IMR-90 (cell line): ENCODE results near the gene LRRC66. TPM values are rescaled to one million over a fixed set of nuclear protein-coding genes. Genes with fewer than 3 reads are reported as not detected.

Source experiments
- ATAC-seq: fragments of 200-7000 bp; cut with Tn5 transposase; 2 replicates; pipeline ENCODE4 v1.9.1; 2020; ENCODE audit warnings: low read depth, mild to moderate bottlenecking, moderate library complexity
- BruUV-seq: library from RNA; stranded (reverse); fragments of 400-500 nt; replicated peaks from 2 replicates; lab custom pipeline; 2021; lab: Mats Ljungman, UMichigan
- CTCF ChIA-PET: fragments of 300-600 bp; formaldehyde crosslinking; extraction: SDS; loops from one replicate; lab custom pipeline; 2021; ENCODE audit warnings: antibody characterized with exemption; lab: Yijun Ruan, JAX
- POLR2A ChIA-PET: fragments of 300-600 bp; sonication (Branson Sonifier 250); formaldehyde crosslinking; loops from one replicate; lab custom pipeline; 2022; ENCODE audit warnings: antibody characterized with exemption; ENCODE audit not compliant: unreplicated experiment; lab: Charles Lee
- DNase-seq: peaks from one replicate; pipeline ENCODE4 v3.0.0; 2013
- H2AFZ ChIP-seq: replicated peaks from 2 replicates; pipeline ENCODE3; 2013; ENCODE audit warnings: low read length, mild to moderate bottlenecking; ENCODE audit not compliant: poor library complexity
- H2AK5ac ChIP-seq: 2 replicates; pipeline ENCODE4 v1.6.1; 2013; ENCODE audit warnings: low read depth, low read length, inconsistent platforms
- H2AK9ac ChIP-seq: replicated peaks from 2 replicates; pipeline ENCODE3; 2013; ENCODE audit warnings: mild to moderate bottlenecking, low read depth, low read length, moderate library complexity; ENCODE audit not compliant: poor library complexity
- H2BK120ac ChIP-seq: 2 replicates; pipeline ENCODE4 v1.6.1; 2013; ENCODE audit warnings: low read depth, low read length, inconsistent platforms
- H2BK15ac ChIP-seq: 3 replicates; pipeline ENCODE4 v1.6.1; 2013; ENCODE audit warnings: low read depth, low read length, inconsistent platforms
- H2BK20ac ChIP-seq: 2 replicates; pipeline ENCODE4 v1.6.1; 2013; ENCODE audit warnings: low read depth, mild to moderate bottlenecking, inconsistent platforms, low read length, moderate library complexity
- H2BK5ac ChIP-seq: 2 replicates; pipeline ENCODE4 v1.6.1; 2013; ENCODE audit warnings: mild to moderate bottlenecking, low read depth, low read length, inconsistent platforms; ENCODE audit not compliant: poor library complexity, severe bottlenecking
- H3K14ac ChIP-seq: replicated peaks from 2 replicates; pipeline ENCODE4 v1.6.1; 2013; ENCODE audit warnings: low read depth, low read length, inconsistent platforms
- H3K18ac ChIP-seq: 2 replicates; pipeline ENCODE4 v1.6.1; 2013; ENCODE audit warnings: low read depth, low read length, control low read depth
- H3K23ac ChIP-seq: 2 replicates; pipeline ENCODE4 v1.6.1; 2013; ENCODE audit warnings: low read depth, low read length, inconsistent platforms
- H3K27ac ChIP-seq: 2 replicates; pipeline ENCODE4 v1.5.1; 2013; ENCODE audit warnings: mild to moderate bottlenecking, control low read depth, low read length; ENCODE audit not compliant: insufficient read depth
- H3K27me3 ChIP-seq: 2 replicates; pipeline ENCODE4 v1.6.1; 2013; ENCODE audit warnings: low read length; ENCODE audit not compliant: control insufficient read depth, insufficient read depth
- H3K36me3 ChIP-seq: 2 replicates; pipeline ENCODE4 v1.6.1; 2013; ENCODE audit warnings: low read length, mixed read lengths; ENCODE audit not compliant: control insufficient read depth, insufficient read depth
- H3K4ac ChIP-seq: 2 replicates; pipeline ENCODE4 v1.6.1; 2013; ENCODE audit warnings: low read depth, low read length, inconsistent platforms
- H3K4me1 ChIP-seq: 2 replicates; pipeline ENCODE4 v1.6.1; 2013; ENCODE audit warnings: low read length, mixed read lengths; ENCODE audit not compliant: control insufficient read depth, insufficient read depth
- H3K4me2 ChIP-seq: 2 replicates; pipeline ENCODE4 v1.6.1; 2013; ENCODE audit warnings: low read depth, mild to moderate bottlenecking, control low read depth, low read length, moderate library complexity
- H3K4me3 ChIP-seq: 2 replicates; pipeline ENCODE4 v1.5.1; 2013; ENCODE audit warnings: low read depth, mild to moderate bottlenecking, control low read depth, low read length, moderate library complexity; ENCODE audit not compliant: insufficient read depth
- H3K56ac ChIP-seq: 2 replicates; pipeline ENCODE4 v1.6.1; 2013; ENCODE audit warnings: low read length, inconsistent platforms; ENCODE audit not compliant: insufficient read depth; ENCODE audit errors: extremely low read depth
- H3K79me1 ChIP-seq, 2 experiments: 2 replicates each; pipeline ENCODE4 v1.6.1; 2013; ENCODE audit warnings: low read length in 2 of 2, inconsistent platforms in 1 of 2, low read depth in 1 of 2
- H3K9ac ChIP-seq: 2 replicates; pipeline ENCODE4 v1.6.1; 2013; ENCODE audit warnings: low read depth, low read length, control low read depth
- H3K9me1 ChIP-seq: 2 replicates; pipeline ENCODE4 v1.6.1; 2013; ENCODE audit warnings: low read length, inconsistent platforms; ENCODE audit not compliant: insufficient read depth
- H3K9me3 ChIP-seq: 2 replicates; pipeline ENCODE4 v1.6.1; 2013; ENCODE audit warnings: low read length; ENCODE audit not compliant: control insufficient read depth, insufficient read depth
- H4K20me1 ChIP-seq: 2 replicates; pipeline ENCODE4 v1.6.1; 2013; ENCODE audit warnings: low read length, inconsistent platforms; ENCODE audit not compliant: insufficient read depth
- H4K5ac ChIP-seq: 2 replicates; pipeline ENCODE4 v1.6.1; 2013; ENCODE audit warnings: mild to moderate bottlenecking, low read depth, low read length, control low read depth
- H4K8ac ChIP-seq, 2 experiments: 2 replicates each; pipeline ENCODE4 v1.6.1; 2013; ENCODE audit warnings: low read depth in 2 of 2, low read length in 2 of 2, control low read depth in 1 of 2, inconsistent platforms in 1 of 2
- H4K91ac ChIP-seq: 2 replicates; pipeline ENCODE4 v1.6.1; 2013; ENCODE audit warnings: low read depth, low read length, inconsistent platforms; ENCODE audit not compliant: insufficient read depth
- FOS ChIP-seq: fragments of 150-350 bp; IDR thresholded peaks from 2 replicates; pipeline ENCODE4 v1.6.1; 2016; ENCODE audit warnings: low read depth, low read length
- MAFK ChIP-seq: IDR thresholded peaks from 2 replicates; pipeline ENCODE4 v1.6.1; 2012; ENCODE audit warnings: low read depth, low read length, improper control_type of control experiment
- MAZ ChIP-seq: IDR thresholded peaks from 2 replicates; pipeline ENCODE4 v1.6.1; 2012; ENCODE audit warnings: low read depth, mild to moderate bottlenecking, low read length, improper control_type of control experiment, moderate library complexity, borderline replicate concordance
- MXI1 ChIP-seq: IDR thresholded peaks from 2 replicates; pipeline ENCODE4 v1.6.1; 2012; ENCODE audit warnings: low read depth, mild to moderate bottlenecking, low read length, moderate library complexity, borderline replicate concordance
- NFE2L2 ChIP-seq: fragments of 150-350 bp; IDR thresholded peaks from 2 replicates; pipeline ENCODE4 v1.6.1; 2016; ENCODE audit warnings: low read depth, mild to moderate bottlenecking, low read length
- RAD21 ChIP-seq: IDR thresholded peaks from 2 replicates; pipeline ENCODE4 v1.6.1; 2012; ENCODE audit warnings: low read length, improper control_type of control experiment
- RCOR1 ChIP-seq: IDR thresholded peaks from 2 replicates; pipeline ENCODE4 v1.6.1; 2012; ENCODE audit warnings: mild to moderate bottlenecking, low read length, improper control_type of control experiment; ENCODE audit not compliant: insufficient replicate concordance
- RFX5 ChIP-seq: IDR thresholded peaks from 2 replicates; pipeline ENCODE4 v1.8.0; 2012; ENCODE audit warnings: low read depth, mild to moderate bottlenecking, low read length, moderate library complexity
- SMC3 ChIP-seq: fragments of 150-350 bp; IDR thresholded peaks from 2 replicates; pipeline ENCODE4 v1.6.1; 2016; ENCODE audit warnings: low read depth, mild to moderate bottlenecking, antibody characterized with exemption, low read length, moderate library complexity
- WGBS, 2 experiments: methylation state at CpG; one replicate each; pipeline versions ENCODE4 v1.1.5 to v1.1.7; 2013; ENCODE audit warnings: missing lambda C conversion rate in 2 of 2; ENCODE audit not compliant: insufficient read length in 1 of 2; ENCODE audit errors: extremely low coverage in 2 of 2; 5-methylcytosine and 5-hydroxymethylcytosine counted together
- dilution Hi-C: fragments of 300-500 bp; cut with HindIII; formaldehyde crosslinking; loops from one replicate; pipeline ENCODE4 v1.14.3; 2018; ENCODE audit warnings: low sequenced_read_pairs; ENCODE audit not compliant: unreplicated experiment
- in situ Hi-C: fragments of 300-500 bp; cut with MboI; formaldehyde crosslinking; loops from 3 replicates; pipeline ENCODE4 v1.14.3; 2019; ENCODE audit warnings: low sequenced_read_pairs, inconsistent platforms, mixed read lengths
- intact Hi-C: fragments of 100-400 bp; cut with micrococcal nuclease; formaldehyde crosslinking; loops from 2 replicates; pipeline ENCODE4 v1.10.0; 2022
- polyA plus RNA-seq, 3 experiments: library from polyadenylated mRNA; depleted of rRNA; stranded (reverse); fragments of >200 nt; gene quantifications; 2 replicates each; pipeline ENCODE4 v1.2.3, GENCODE V29; 2012; ENCODE audit warnings: low replicate concordance in 1 of 3
- total RNA-seq: library from RNA; depleted of rRNA; stranded (reverse); fragments of >200 nt; gene quantifications from 2 replicates; pipeline ENCODE4 v1.2.3, GENCODE V29; 2012
- TF ChIP-seq, protein P1 (sequence below): conservative IDR thresholded peaks from 2 replicates; pipeline ENCODE4 v1.5.1; 2012; ENCODE audit warnings: mild to moderate bottlenecking, low read depth, low read length, improper control_type of control experiment
- TF ChIP-seq, protein P2 (sequence below): fragments of 150-350 bp; IDR thresholded peaks from 2 replicates; pipeline ENCODE4 v1.6.1; 2016; ENCODE audit warnings: low read depth, mild to moderate bottlenecking, low read length, moderate library complexity, borderline replicate concordance
- TF ChIP-seq, protein P3 (sequence below): fragments of 150-350 bp; IDR thresholded peaks from 2 replicates; pipeline ENCODE4 v1.6.1; 2017; ENCODE audit warnings: mild to moderate bottlenecking, antibody characterized with exemption, low read length, low read depth

Gene LRRC66
- total and polyA plus RNA-seq, 2 of the 4 experiments (the other 2 are of a cell fraction) = 0.09 to 0.18 TPM

DNA sequence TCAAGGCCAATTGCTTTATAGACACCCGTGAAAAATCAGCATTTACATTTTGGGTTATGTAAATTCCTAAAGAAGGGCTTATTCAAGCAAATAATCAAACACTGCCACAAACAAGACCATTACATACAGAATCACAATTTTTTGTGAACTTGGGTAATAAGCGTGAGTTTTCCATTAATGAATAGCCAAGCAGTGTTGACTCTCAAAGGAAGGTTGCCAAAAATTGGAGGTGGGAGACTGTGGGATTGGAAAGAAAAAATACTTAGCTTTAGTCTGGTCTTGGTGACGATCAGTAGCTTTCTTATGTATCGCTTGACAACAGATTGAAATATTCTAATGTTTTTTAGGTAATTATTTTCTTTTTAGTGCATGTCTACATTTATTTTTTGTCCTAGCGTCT lies 20.9 kb downstream of the LRRC66 start:
- no peaks in the 10 kb centered on the region for H3K9me1 ChIP-seq
- in situ Hi-C loops (no loop called here), dilution Hi-C loops (no loop called here), intact Hi-C loops (loop anchor here (10.0 kb wide), 1 partner anchor 56 kb away; the partner anchor contains the start of gene SPATA18)
- no peak overlapping the region for H2BK120ac ChIP-seq
- H3K18ac ChIP-seq = no peak overlapping the region
- no peak overlapping the region for H2BK20ac ChIP-seq
- H3K4me3 ChIP-seq = no peak overlapping the region
- WGBS, 2 experiments = no CpG with 5 or more reads among the region's 5 CpGs
- BruUV-seq = no TSS peak
- POLR2A ChIA-PET = no interaction called here
- no peaks in the 10 kb centered on the region for H3K79me1 ChIP-seq
- H3K9me3 ChIP-seq = no peaks in the 10 kb centered on the region
- H3K36me3 ChIP-seq = no peaks in the 10 kb centered on the region
- H3K14ac ChIP-seq = no peak overlapping the region
- no peak overlapping the region for H4K91ac ChIP-seq
- CTCF ChIA-PET = interaction anchor here (0.5 kb wide), 1 partner anchor 18 kb away, joined by 3 read pairs; no protein-coding TSS in a partner anchor
- no peak overlapping the region for H4K8ac ChIP-seq
- H3K23ac ChIP-seq = no peak overlapping the region
- H3K27ac ChIP-seq = no peak overlapping the region
- no peaks in the 10 kb centered on the region; the same call in 1 of the 2 replicates for H4K20me1 ChIP-seq
- no peak overlapping the region for H3K9ac ChIP-seq
- no peak overlapping the region for H2AK9ac ChIP-seq
- H3K27me3 ChIP-seq = peaks cover 2% of the 10 kb centered on the region; the same call in 1 of the 2 replicates
- peaks cover 2% of the 10 kb centered on the region for H3K4me1 ChIP-seq
- no peak overlapping the region for H3K4me2 ChIP-seq
- no peak overlapping the region for H3K56ac ChIP-seq
- H4K5ac ChIP-seq = no peak overlapping the region
- H3K4ac ChIP-seq = no peak overlapping the region
- H2BK5ac ChIP-seq = no peak overlapping the region
- TF ChIP-seq, protein P1, sequence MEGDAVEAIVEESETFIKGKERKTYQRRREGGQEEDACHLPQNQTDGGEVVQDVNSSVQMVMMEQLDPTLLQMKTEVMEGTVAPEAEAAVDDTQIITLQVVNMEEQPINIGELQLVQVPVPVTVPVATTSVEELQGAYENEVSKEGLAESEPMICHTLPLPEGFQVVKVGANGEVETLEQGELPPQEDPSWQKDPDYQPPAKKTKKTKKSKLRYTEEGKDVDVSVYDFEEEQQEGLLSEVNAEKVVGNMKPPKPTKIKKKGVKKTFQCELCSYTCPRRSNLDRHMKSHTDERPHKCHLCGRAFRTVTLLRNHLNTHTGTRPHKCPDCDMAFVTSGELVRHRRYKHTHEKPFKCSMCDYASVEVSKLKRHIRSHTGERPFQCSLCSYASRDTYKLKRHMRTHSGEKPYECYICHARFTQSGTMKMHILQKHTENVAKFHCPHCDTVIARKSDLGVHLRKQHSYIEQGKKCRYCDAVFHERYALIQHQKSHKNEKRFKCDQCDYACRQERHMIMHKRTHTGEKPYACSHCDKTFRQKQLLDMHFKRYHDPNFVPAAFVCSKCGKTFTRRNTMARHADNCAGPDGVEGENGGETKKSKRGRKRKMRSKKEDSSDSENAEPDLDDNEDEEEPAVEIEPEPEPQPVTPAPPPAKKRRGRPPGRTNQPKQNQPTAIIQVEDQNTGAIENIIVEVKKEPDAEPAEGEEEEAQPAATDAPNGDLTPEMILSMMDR = no peak
- TF ChIP-seq FOS = no peak
- TF ChIP-seq, protein P2, sequence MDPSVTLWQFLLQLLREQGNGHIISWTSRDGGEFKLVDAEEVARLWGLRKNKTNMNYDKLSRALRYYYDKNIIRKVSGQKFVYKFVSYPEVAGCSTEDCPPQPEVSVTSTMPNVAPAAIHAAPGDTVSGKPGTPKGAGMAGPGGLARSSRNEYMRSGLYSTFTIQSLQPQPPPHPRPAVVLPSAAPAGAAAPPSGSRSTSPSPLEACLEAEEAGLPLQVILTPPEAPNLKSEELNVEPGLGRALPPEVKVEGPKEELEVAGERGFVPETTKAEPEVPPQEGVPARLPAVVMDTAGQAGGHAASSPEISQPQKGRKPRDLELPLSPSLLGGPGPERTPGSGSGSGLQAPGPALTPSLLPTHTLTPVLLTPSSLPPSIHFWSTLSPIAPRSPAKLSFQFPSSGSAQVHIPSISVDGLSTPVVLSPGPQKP = no peak
- TF ChIP-seq, protein P3, sequence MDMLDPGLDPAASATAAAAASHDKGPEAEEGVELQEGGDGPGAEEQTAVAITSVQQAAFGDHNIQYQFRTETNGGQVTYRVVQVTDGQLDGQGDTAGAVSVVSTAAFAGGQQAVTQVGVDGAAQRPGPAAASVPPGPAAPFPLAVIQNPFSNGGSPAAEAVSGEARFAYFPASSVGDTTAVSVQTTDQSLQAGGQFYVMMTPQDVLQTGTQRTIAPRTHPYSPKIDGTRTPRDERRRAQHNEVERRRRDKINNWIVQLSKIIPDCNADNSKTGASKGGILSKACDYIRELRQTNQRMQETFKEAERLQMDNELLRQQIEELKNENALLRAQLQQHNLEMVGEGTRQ = no peak
- TF ChIP-seq NFE2L2 = no peak
- TF ChIP-seq MXI1 = no peak
- no peak for TF ChIP-seq RFX5
- no peak for TF ChIP-seq SMC3
- TF ChIP-seq RAD21 = no peak
- no peak for TF ChIP-seq RCOR1
- no peak for TF ChIP-seq MAZ
- no peak for TF ChIP-seq MAFK
- ATAC-seq (no peak), DNase-seq (no peak)
- no peak overlapping the region for H2BK15ac ChIP-seq
- H2AFZ ChIP-seq = no peak overlapping the region
- no peak overlapping the region for H2AK5ac ChIP-seq
